ENCODE measurements around the gene PRR14.
"Not testable (repeated sequence)": the region's sequence is repeated elsewhere in the genome, so short reads cannot be mapped to it uniquely, and the experiment has no call there.

The PRR14 gene

DNA sequence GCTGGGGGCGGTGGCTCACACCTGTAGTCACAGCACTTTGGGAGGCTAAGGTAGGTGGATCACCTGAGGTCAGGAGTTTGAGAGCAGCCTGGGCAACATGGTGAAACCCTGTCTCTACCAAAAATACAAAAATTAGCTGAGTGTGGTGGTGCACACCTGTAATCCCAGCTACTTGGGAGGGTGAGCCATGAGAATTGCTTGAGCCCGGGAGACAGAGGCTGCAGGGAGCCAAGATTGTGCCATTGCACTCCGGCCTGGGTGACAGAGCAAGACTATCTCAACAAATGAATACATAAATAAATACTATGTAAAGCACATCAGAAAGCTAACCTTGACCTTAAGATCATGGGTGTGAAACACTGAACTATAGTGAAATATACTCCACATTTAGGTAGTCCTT is 45.9 kb downstream of the PRR14 start:
- FAIRE-seq: not testable (repeated sequence)

- FAIRE-seq: no peak
Observed at GRCh38 chr16:30697264-30698138, 46.7 kb downstream of the PRR14 start.

- FAIRE-seq: peak; percentile 83
Observed at GRCh38 chr16:30698139-30698815, 47.5 kb downstream of the PRR14 start.

DNA sequence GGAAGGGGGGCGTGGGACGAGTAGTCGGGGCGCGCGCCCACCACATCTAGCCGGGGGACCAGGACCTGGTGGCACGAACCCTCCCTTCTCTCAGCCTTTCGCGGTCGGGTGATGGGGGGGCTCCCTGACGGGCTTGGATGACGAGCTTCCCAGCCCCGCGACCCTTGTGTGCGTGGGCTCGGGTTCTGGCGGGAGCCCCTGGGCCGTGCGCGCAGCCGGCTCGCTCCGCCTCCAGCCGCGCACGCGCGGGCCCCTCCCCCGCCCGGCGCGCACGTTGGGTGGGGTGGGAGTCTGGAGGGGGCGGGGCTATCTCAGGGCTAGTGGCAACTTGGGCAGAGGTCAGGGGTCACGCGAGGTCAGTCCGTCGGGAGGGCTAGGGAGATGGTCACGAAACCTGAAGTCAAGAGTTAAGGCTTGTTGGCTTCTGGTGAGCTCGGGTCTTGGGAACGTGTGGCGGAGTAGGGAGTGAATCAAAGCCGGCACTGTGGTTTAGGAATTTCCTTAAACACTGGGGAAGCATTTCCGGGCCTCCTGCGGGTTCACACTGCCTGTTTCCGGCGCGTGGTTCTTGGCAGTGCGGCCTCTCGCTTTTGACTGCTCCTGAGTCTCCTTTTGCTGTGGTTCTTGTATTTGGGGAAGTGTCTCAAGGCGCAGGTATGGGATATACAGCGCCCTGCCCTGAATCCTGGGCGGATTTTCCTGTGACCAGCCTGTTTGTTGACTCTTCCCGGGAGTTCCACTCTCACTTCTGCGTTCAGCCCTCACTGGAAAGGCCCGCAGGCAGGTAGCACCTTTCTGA is 48.3 kb downstream of the PRR14 start, which contains the start of gene SRCAP:
Gene SRCAP (plus strand): TSS at position 356 of the 799 bp plus-strand sequence. CDS start 1,654 bp downstream, outside the sequence.
- FAIRE-seq: no peak

- FAIRE-seq: no peak
Observed at GRCh38 chr16:30699615-30700099, 48.9 kb downstream of the PRR14 start.

- FAIRE-seq: no peak
Observed at GRCh38 chr16:30700491-30700890, 49.7 kb downstream of the PRR14 start.

DNA sequence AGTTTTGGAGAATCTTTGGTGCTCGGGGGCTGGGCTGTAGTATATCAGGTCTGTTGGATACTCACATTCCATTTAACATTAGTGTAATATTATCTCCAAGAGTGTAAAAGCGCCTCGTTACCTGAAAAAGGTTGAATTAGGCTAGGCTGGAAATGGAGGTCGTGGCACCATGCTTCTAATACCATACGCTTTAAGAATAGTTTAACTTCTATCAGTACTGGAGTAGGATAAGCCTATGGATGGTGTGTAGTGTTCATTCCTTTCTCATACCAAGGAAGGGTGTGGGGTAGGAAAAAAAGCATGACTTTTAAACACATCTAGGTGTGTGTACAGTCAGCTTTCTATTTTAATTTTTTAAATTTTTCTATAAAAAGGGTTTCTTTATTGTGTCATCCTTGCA is 50.2 kb downstream of the PRR14 start:
- FAIRE-seq: no peak

- FAIRE-seq: not testable (repeated sequence)
Observed at GRCh38 chr16:30703071-30703470, 52.3 kb downstream of the PRR14 start.

DNA sequence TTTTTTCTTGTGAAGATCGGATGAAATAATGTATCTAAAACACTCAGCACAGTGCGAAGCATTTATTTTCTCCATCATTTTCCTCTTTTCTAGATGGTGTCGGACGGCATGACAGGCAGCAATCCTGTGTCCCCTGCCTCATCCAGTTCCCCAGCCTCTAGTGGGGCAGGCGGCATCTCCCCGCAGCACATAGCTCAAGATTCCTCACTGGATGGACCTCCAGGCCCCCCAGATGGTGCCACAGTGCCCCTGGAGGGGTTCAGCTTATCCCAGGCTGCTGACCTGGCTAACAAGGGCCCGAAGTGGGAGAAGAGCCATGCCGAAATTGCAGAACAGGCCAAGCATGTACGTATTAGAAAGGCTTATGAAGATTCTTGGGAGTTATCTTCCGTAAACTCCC is 53.2 kb downstream of the PRR14 start:
- FAIRE-seq: no peak
